GM19351 (cell line): ENCODE data around the gene AURKAIP1.
A peak's percentile ranks its signal among the peaks of the same experiment; 100 is the strongest.

Experiments
- ATAC-seq: cut with Tn5 transposase; IDR thresholded peaks from one replicate; pipeline ENCODE4 v1.9.1; 2021; ENCODE audit warnings: mild to moderate bottlenecking, moderate library complexity; ENCODE audit not compliant: unreplicated experiment

AURKAIP1 gene

DNA sequence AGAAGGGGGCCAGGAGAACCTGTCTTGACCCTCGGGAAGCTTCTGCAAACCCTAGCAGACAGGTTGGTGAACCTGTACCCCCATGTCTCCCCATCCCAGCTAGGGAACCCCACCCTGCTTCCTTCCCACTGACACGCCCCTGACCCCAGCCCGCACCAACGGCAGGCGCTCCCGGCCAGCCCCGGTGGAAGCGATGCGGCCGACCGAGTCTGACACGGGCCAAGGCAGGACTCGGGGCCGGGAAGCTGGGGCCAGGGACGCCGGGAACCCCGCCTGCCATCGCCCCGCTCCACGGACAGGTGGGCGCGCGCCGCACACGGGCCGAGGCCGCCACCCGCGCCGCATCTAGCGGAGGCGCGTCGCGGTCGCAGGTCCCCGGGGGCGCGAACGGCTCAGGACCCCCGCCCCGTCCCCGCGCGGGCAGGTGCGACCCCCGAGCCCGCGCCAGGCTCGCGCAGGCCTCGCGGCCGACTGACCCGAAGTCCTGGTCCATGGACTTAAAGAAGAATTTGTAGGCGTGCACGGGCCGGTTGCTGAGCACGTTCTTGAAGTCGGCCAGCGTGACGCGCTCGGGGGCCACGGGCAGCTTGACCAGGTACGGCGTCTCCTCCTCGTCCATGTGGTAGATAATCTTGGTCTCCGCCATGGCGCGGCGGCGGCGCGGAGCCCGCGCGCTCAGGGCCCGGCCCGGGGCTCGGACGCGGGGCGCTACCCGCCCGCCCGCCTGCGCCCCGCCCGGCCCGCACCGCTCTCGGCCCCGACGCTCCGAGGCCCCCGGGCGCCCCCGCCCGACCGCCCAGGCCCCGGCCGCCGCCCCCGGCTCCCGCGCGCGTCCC lies 26.4 kb downstream of the AURKAIP1 start:
- peak; percentile 24 for ATAC-seq

GRCh38 chr1:1347663-1348419 lies 27.2 kb downstream of the AURKAIP1 start:
- no peak for ATAC-seq

- ATAC-seq, result no peak
These were observed 27.9 kb downstream of the AURKAIP1 start for GRCh38 chr1:1347026-1347595.

GRCh38 chr1:1346501-1346890 lies 28.5 kb downstream of the AURKAIP1 start:
- no peak for ATAC-seq

GRCh38 chr1:1345860-1346500 lies 29.0 kb downstream of the AURKAIP1 start:
- ATAC-seq, result no peak

- no peak for ATAC-seq
These were observed 29.6 kb downstream of the AURKAIP1 start for GRCh38 chr1:1345384-1345783.

DNA sequence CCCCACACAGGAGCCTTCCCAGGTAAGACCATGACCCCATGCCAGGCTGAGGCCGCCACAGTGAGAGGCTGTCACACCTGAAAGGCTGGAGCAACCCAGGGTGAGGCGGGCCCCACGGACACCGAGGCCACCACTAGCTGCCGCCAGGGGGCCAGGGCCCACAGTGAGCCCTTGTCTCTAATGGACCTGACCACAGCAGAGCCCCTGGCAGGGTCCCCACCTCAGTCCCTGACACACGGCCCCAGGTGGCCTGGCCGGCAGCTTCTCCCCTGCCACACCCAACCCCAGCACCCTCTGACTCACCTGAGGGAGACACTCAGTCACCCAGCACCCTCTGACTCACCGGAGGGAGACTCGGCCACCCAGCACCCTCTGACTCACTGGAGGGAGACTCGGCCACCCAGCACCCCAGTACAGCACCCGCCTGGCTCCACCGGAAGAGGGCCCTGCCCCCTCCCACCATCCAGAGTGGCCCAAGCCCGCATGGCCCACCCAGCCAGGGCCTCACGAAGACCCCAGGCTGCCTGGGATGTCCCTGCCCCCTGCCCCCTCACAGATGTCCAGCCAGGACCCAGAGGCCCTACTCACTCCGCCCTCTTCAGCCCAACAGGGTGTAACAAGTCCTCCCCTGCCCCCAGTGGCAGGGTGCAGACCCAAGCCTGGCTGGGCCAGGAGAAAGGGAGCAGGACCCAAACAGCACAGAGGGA lies 30.2 kb downstream of the AURKAIP1 start:
- no peak for ATAC-seq

GRCh38 chr1:1343811-1344421 lies 31.1 kb downstream of the AURKAIP1 start:
- ATAC-seq, result no peak

DNA sequence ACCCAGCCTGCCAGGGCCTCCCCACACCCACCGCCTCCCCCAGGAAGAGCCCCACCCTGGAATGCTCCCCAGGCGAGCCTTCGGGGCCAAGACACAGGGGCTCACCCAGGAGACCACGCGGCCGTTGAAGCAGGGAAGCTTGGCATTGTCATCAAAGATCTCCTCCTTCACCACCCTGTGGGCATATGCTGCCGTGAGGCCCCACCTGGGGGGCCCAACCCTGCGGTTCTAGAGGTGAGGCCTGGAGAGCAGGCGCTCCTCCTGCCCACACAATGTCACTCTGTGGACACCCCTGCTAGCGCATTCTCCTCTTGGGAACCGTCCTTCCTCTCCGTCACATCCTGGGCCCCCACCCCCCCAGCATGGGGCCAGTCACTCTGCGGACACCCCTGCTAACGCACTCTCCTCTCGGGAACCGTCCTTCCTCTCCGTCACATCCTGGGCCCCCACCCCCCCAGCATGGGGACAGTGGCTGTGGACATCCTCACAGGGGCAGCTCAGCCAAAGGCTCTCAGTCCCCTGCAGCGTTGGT lies 32.4 kb downstream of the AURKAIP1 start:
- ATAC-seq, result no peak

DNA sequence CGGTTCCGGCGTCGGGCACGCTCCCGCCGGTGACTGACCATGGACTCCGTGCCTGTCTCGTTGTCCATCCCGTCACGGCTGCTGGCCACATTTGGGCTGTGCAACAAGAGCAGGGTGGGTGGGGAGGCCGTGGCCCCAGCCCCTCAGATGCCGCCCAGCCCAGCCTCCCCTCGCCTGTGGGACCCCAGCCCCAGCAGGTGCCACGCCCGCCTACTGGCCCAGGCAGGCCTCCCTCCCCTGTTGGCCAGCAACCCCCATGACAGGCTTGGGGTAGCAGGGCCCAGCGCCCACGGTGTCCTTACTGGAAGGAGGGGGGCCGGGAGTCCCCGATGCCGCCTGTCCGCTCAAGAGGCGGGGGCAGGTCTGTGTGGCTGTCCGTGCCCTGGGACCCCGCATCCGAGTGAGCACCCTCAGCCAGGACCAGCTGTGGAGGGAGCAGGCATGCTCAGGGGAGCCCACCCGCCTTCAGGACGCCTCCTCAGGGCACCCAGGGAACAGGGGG lies 32.9 kb downstream of the AURKAIP1 start:
- no peak for ATAC-seq

DNA sequence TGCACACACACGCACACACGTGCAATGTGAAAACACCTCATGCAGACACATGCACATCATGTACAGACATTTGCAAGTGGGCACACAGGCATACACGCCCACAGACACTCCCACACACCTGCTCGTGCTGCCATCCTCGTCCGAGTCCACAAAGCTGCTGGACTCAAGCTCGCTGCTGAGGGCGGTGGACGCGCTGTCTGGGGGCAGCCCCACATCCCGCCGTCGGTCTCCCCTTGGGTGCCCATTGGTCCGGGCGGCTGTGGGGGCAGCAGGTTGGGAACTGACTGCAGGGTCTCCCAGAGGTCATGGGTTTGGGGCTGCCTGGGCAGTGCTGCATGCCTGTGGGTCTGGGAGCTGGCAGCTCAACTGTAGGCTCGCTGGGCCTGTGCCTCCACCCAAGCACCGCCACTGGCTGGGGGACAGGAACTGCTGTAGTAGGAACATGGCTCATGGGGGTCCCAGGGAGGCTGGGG lies 33.4 kb downstream of the AURKAIP1 start:
- no peak for ATAC-seq

DNA sequence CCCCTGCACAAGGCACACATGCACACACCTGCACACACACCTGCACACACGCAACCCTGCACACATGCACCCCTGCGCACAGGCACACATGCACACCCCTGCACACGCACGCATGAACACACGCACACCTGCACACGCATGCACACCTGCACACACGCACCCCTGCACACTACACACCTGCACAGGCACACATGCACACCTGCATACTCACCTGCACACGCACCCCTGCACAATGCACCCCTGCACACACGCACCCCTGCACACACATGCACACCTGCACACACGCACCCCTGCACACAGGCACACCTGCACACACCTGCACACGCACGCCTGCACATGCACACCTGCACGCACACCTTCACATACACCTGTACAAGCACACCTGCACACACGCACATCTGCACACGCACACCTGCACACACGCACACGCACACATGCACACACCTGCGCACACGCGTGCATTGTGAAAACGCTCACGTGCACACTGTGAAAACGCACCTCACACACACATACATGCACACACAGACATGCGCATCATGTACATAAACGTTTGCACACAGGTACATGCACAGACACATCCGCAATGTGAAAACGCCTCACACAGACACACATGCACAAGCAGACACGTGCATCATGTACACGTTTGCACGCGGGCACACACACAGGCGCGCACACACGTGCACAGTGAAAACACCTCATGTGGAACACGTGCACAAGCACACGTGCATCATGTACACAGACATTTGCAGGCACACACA lies 34.0 kb downstream of the AURKAIP1 start:
- ATAC-seq, result no peak

GRCh38 chr1:1340185-1340584 lies 34.8 kb downstream of the AURKAIP1 start:
- no peak for ATAC-seq

- ATAC-seq, result no peak
These were observed 36.7 kb downstream of the AURKAIP1 start for GRCh38 chr1:1338278-1338677.

DNA sequence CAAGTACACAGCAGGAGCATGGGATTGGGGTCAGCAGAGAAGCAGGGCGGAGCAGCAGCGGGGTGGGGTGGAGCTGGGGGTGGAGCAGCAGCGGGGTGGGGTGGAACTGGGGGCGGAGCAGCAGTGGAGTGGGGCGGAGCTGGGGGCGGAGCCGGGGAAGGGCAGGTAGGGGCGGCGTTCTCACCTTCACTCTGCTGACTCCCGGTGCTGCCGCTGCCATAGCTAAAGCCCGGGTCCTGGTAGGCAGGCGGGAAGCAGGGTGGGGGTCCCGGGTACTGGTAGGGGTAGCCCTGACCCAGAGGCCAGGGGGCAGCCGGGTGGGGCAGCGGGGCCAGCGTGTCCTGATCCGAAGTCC lies 37.2 kb downstream of the AURKAIP1 start:
- ATAC-seq, result no peak

DNA sequence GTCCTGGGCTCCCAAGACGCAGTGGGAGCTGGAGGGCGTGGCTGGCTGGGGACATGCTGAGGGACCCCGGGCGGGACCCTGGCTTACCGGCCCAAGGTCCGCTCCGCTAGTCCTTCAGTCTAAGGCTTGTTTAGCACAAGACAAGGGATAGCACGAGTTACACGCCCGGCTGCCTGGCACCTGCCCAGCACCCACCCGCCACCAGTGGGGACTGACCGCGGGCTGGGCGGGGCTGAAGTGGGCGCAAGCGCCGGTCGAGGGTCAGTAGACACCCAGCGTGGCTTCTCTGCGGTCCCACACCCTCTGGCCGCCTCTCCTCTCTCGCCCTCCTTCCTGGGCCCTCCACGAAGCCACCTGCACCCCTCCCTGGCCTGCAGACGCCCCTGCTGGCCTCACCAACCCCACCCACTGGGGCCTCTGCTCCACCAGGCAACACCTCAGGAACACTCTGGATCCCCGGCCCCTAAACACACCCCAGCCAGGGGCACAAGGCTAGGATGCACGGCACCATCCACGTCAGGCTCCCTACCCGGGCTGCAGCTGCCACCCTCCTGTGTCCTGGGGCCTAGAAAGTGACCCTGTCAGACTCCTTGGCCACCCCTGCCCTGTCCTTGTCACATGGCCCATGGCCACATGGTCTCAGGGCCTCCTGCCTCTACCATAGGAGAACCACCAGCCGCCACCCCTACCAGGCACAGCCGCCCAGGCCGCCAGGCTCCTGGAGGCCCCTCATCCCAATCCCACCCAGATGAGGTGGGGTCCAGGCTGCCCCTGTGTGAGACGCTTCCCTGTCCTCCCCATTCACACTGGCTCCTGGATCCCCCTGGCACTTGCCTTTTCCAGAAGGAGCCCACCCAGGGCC lies 37.8 kb downstream of the AURKAIP1 start:
- no peak for ATAC-seq

- no peak for ATAC-seq
These were observed 38.6 kb downstream of the AURKAIP1 start for GRCh38 chr1:1336446-1336845.

DNA sequence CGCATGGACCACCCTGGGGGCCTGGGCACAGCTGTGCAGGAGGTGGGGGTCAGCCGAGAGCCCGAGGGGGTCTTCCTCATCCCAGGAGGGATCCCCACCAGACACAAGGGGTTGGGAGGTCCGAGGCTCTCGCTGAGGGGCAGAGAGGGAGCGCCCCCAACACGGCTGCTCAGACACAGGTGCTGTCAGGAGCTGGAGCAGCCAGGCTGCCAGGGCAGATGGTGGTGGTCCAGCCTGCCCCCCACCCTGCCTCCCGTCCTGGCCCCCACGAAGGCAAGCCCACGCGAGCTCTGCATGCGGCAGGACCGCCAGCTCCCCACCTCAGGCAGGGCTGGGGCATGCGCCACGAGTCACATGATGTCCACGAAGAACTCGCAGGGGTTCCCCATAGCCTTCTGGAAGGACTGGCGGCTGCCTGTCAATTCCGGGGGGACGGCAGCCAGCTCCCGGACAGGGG lies 39.2 kb downstream of the AURKAIP1 start:
- ATAC-seq, result no peak
